ENCODE data around the gene CNN3. TPM values are rescaled to one million over a fixed set of nuclear protein-coding genes. Genes with fewer than 3 reads are reported as not detected.
A peak's percentile ranks its signal among the peaks of the same experiment; 100 is the strongest.

The CNN3 gene
- total RNA-seq, 4 donors from 2014 or later, result 11.9 to 21.8 (median 16.1) TPM

DNA sequence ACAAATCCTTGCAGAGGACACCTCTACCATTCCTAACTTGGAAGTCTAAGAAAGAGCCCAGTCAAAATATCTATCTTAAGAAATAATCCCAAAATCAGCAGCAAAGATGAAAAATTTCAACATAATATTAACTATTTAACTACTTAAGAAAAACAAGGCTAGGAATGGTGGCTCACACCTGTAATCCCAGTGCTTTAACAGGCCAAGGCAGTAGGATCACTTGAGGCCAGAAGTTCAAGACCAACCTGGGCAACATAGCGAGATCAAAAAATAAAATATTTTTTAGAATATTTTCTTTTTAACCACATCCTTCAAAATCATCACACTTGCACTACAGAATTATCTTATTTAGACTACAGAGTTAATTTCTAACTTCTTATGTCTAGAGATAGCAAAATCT lies 4.9 kb downstream of the CNN3 start:
- Histone ChIP-seq H3K4me1 (peaks cover 15 to 20% of the 10 kb centered on the region in 2 donors), H3K4me3 (no peak overlapping the region), H3K36me3 (no peaks in the 10 kb centered on the region), H3K27me3 (peaks cover 36 to 47% (median 37%) of the 10 kb centered on the region in 3 donors), H3K27ac (peak overlapping the region in 1 of 4 donors; percentile 88), H3K9me3 (no peaks in the 10 kb centered on the region)
- in situ Hi-C loops (cut with MboI; ENCODE audit: low sequenced_read_pairs in 4 of 4) (no loop called here), intact Hi-C loops (cut with DNase I; ENCODE audit: low total_unique reads) (loop anchor here (10.0 kb wide), 1 partner anchor 103 kb away; no protein-coding TSS in a partner anchor)
- ATAC-seq, result no peak
- TF ChIP-seq POLR2A (IDR thresholded peaks at IDR 0.05), result no peak
- TF ChIP-seq, protein P1, sequence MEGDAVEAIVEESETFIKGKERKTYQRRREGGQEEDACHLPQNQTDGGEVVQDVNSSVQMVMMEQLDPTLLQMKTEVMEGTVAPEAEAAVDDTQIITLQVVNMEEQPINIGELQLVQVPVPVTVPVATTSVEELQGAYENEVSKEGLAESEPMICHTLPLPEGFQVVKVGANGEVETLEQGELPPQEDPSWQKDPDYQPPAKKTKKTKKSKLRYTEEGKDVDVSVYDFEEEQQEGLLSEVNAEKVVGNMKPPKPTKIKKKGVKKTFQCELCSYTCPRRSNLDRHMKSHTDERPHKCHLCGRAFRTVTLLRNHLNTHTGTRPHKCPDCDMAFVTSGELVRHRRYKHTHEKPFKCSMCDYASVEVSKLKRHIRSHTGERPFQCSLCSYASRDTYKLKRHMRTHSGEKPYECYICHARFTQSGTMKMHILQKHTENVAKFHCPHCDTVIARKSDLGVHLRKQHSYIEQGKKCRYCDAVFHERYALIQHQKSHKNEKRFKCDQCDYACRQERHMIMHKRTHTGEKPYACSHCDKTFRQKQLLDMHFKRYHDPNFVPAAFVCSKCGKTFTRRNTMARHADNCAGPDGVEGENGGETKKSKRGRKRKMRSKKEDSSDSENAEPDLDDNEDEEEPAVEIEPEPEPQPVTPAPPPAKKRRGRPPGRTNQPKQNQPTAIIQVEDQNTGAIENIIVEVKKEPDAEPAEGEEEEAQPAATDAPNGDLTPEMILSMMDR (IDR thresholded peaks at IDR 0.05 in 4 of 5, conservative IDR thresholded peaks at IDR 0.05 in 1 of 5), result no peak
- no peak for DNase-seq

DNA sequence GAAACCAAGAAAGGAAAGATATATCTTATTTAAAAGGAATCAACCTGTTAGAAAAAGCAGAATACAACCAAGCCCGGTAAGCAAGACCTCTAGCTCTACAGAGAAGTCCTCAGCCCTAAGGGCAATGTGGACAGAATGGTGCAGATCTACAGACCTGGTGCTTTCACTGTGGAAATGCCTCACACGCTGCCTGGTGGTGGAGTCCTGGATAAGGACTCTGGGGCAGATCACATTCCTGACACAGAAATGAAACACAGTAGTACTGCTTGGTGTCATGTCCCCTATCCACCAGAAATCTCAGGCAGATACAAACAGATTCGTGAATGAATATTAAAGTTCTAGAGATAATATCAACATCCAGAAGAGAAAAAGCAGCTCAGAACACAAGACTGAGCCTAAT lies 6.8 kb downstream of the CNN3 start:
- H3K27ac ChIP-seq, result no peak overlapping the region
- peaks cover 0 to 20% of the 10 kb centered on the region in 2 donors for H3K4me1 ChIP-seq
- H3K4me3 ChIP-seq, result no peak overlapping the region

DNA sequence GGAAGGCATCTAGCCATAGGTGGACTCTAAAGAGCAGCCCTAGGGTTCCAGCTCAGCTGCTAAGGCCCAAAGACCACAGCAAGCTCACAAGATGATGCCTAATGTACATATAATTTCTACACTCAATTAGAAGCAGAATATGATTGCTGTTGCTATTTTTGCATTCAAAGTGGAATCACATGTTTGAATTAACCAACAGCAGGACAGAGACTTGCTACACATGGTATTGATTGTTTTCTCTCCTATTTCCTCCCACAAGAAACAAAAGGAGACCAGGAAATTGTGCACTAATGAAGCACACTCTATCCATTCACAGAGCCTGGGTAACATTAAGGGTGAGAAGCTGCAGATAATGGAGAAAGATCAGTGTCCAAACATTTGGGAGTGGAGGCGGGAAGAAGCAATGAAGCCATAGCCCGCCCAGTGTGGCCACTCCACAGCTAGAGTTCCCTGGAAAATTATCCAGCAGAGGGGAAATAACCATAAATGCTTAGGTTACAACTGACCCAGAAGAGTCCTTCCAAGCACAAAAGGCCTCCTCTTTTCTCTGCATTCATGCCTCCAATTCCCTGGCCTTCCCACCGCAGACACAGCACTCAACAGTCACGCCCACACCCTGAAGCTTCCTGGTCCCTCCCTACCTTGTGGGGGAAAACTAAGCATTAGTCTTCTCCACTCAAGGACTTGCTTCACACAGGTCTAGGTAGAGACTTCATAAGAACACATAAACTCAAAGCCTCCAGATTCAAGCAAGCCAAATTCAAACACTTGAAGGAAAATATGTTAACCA lies 7.5 kb downstream of the CNN3 start:
- intact Hi-C loops (cut with DNase I; ENCODE audit: low total_unique reads) (loop anchor here (10.0 kb wide), 1 partner anchor 105 kb away; no protein-coding TSS in a partner anchor), in situ Hi-C loops (cut with MboI; ENCODE audit: low sequenced_read_pairs in 4 of 4) (no loop called here)
- DNase-seq, result no peak
- Histone ChIP-seq H3K9me3 (no peaks in the 10 kb centered on the region), H3K4me3 (no peak overlapping the region), H3K36me3 (no peaks in the 10 kb centered on the region), H3K27ac (no peak overlapping the region), H3K27me3 (peaks cover 12 to 27% (median 15%) of the 10 kb centered on the region in 3 donors), H3K4me1 (peaks cover 0 to 15% of the 10 kb centered on the region in 2 donors)
- TF ChIP-seq, protein P1 (IDR thresholded peaks at IDR 0.05 in 4 of 5, conservative IDR thresholded peaks at IDR 0.05 in 1 of 5), result no peak
- no peak for TF ChIP-seq POLR2A (IDR thresholded peaks at IDR 0.05)
- no peak for ATAC-seq

More for the DNA sequence above, 6.8 kb downstream of the CNN3 start:
- no peaks in the 10 kb centered on the region for H3K9me3 ChIP-seq
- in situ Hi-C loops (cut with MboI; ENCODE audit: low sequenced_read_pairs in 4 of 4) (no loop called here), intact Hi-C loops (cut with DNase I; ENCODE audit: low total_unique reads) (loop anchor here (10.0 kb wide), 1 partner anchor 105 kb away; no protein-coding TSS in a partner anchor)
- no peaks in the 10 kb centered on the region for H3K36me3 ChIP-seq
- ATAC-seq, result no peak
- DNase-seq, result no peak
- peaks cover 18 to 34% (median 19%) of the 10 kb centered on the region in 3 donors for H3K27me3 ChIP-seq
- TF ChIP-seq POLR2A (IDR thresholded peaks at IDR 0.05), result no peak
- TF ChIP-seq, protein P1 (IDR thresholded peaks at IDR 0.05 in 4 of 5, conservative IDR thresholded peaks at IDR 0.05 in 1 of 5), result no peak

DNA sequence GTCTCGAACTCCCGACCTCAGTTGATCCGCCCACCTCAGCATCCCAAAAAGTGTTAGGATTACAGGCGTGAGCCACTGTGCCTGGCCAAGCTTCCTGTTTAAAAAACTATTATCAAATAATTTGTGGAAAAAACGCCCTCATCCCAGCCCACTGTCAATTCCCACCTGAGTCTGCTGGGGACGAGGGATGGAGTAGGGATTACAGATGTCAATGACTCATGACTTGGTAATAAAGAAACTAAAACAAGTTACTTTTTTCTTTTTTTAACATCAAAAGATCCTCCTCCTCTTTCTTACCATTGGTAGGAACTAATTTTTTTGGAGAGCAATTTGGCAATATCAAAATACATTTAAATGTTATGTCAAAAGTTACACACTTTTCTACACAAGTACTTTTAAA lies 9.7 kb downstream of the CNN3 start:
- no peak overlapping the region for H3K27ac ChIP-seq
- no peaks in the 10 kb centered on the region for H3K36me3 ChIP-seq
- H3K9me3 ChIP-seq, result no peaks in the 10 kb centered on the region
- DNase-seq (no peak), ATAC-seq (no peak)
- H3K27me3 ChIP-seq, result peaks cover 0 to 5% (median 0%) of the 10 kb centered on the region in 3 donors
- TF ChIP-seq, protein P1 (IDR thresholded peaks at IDR 0.05 in 4 of 5, conservative IDR thresholded peaks at IDR 0.05 in 1 of 5), result no peak
- no peak for TF ChIP-seq POLR2A (IDR thresholded peaks at IDR 0.05)
- peaks cover 0 to under 1% of the 10 kb centered on the region in 2 donors for H3K4me1 ChIP-seq
- no peak overlapping the region for H3K4me3 ChIP-seq
- in situ Hi-C loops (cut with MboI; ENCODE audit: low sequenced_read_pairs in 4 of 4) (no loop called here), intact Hi-C loops (cut with DNase I; ENCODE audit: low total_unique reads) (no loop called here)
